EH (cell line): ENCODE measurements around the gene TMEM86B.
"Not testable (repeated sequence)": the region's sequence is repeated elsewhere in the genome, so short reads cannot be mapped to it uniquely, and the experiment has no call there.

Experiments used
- DNase-seq: peaks from one replicate; pipeline ENCODE4 v3.0.0-alpha.2; 2015; ENCODE audit warnings: low read depth

The TMEM86B gene

DNA sequence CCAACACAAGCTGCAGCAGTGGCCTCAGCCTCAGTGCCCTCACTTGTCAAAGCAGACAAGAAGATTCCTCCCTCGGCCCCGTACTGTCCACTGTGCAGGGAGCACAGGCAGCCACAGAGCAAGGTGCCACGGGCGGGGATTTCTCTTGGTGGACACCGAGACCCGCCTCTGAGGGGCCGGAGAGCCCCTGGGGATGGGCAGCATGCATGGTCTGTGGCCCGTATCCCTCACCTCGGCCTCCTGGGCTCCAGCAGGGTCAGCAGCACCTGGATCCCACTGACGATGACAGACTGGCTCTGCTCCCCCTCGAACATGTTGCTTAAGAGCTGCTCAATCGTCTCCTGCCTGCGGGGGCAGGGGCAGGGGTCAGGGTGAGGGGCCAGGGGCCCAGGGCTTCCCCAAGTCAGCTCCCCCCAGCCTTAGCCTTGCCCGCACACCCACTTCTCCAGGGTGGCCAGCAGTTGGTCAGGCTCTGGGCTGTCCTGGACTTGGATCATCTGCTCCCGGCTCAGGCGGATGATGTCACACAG, 13.4 kb upstream of the TMEM86B start:
- no peak for DNase-seq

GRCh38 chr19:55241143-55241934, 12.8 kb upstream of the TMEM86B start:
- DNase-seq = no peak

DNA sequence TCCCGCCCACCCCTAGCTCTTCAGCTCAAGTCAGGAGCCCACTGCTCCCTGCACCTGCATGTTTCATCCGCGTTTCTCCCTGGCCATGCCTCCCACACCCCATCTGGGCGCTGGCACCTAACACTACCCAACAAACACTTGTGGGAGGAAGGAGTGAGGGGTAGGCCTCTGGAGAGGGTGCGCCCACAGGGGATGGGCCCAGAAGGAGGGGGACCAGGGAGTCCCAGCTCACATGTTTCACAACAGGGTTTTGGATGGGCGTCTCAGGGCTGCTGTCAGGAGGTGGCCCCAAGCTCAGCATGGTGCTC, 12.1 kb upstream of the TMEM86B start:
- no peak for DNase-seq

DNA sequence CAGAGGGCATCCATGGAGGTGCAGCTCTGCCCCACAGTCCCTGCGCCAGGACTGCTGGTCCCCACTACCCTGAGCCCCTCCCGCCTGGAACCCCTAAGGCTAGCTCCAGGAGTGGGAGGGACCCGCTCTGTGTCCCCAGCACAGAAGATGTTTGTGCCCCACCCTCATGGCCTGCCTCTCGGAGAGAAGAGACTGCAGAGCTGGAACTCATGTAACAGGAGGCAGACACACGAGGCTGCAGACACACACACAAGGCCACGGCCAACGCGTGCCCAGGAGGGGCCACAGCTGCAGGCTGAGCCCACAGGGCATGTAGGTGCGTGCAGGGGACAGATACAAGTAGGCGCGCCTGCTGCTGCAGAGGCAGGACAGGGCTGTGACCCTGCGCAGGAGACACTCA, 10.4 kb upstream of the TMEM86B start:
- no peak for DNase-seq

GRCh38 chr19:55238030-55238429, 9.5 kb upstream of the TMEM86B start:
- DNase-seq = no peak

- no peak for DNase-seq
These were observed 4.4 kb upstream of the TMEM86B start for GRCh38 chr19:55232986-55233385.

GRCh38 chr19:55232286-55232602, 3.7 kb upstream of the TMEM86B start:
- no peak for DNase-seq

DNA sequence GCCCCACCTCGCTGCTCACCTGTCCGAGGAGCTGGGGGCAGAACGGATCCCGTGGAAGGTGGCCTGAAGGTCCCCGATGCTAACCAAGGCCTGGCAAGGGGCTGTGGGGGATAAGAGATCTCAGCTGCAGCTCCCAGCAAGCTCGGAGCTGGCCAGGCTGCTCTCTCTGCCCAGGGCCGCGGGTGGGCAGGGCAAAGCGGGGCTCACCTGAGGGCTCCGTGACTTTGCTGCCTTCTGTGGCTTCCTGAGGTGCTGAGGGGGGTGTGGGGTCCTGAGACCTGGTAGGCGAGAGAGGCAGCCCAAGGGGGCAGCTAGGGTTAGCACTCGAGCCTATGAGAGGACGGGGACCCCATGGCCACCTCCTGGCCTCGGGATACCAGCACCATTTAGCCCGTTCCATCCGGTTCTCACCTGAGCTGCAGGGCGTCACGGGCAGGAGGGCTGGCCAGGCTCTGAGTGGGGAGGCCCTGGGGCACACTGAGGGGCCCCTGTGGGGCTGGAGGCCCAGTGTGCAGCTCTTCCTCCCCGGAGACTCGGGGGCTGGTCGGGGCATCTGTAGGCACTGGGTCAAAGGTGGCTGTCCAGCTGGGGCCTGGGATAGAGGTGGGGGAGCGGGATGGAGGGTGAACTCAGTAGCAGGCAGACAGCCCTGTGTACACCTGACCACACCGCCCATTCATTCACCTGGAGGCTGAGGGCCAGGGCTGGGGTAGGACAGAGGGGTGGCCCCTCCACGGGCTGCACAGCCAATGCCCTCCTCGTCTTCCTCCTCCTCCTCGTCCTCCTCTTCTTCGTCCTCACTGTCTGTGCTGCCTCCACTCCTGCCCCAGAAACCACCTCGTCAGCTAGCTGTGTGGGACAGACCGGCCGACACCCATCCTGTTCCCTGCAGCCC, 3.1 kb upstream of the TMEM86B start:
- no peak for DNase-seq

DNA sequence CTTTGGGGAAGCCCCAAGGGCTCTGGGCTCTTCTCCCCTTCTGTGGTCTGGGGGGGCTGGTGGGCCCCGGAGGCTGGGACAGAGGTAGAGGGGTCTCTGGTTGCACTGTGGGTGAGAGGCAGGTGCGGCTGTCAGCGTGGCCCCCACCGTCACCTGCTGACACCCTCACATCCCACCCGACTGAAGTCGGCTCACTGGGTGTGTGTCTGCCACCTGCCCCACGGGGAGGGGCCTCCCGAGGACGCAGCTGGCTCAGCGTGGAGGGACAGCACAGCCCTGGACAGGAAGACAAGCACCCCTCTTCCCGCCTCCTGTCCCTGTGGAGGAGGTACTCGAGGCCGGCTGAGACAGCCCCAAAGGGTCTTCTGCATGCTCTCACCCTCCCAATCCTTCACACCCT, 2.2 kb upstream of the TMEM86B start:
- no peak for DNase-seq

GRCh38 chr19:55230329-55230728, 1.8 kb upstream of the TMEM86B start:
- no peak for DNase-seq

GRCh38 chr19:55229789-55230182, 1.2 kb upstream of the TMEM86B start:
- no peak for DNase-seq

DNA sequence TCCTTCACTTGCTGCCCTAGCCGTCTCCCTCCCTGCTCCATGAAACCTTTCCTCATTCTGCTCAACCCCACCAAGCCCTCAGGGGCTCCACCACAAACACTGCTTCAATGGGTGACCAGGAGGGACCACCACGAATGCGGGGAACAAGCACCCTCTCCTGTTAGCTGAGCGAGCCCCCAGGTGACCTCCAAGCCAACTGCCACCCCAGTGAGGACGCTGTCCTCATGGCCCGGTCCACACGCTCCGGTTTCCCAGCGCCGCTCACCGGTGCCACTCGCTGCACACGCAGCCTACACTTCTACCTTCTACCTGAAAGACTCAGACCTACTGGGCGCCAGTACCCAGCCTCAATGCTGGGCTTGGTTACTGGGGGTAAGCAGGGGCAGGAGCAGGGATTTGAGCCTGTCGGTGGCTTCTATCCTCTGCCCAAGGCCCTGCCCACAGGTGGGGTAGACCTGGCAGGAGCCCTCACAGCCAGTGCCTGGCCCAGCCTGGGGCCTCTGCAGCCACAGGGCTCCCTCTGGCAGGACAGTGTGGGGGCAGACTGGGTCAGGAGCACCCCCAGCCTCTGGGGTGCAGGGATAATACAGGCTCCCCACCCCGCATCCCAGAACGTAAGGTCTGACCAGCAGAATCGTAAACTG, 704 bp upstream of the TMEM86B start:
- DNase-seq = no peak

- no peak for DNase-seq
These were observed 560 bp downstream of the TMEM86B start for GRCh38 chr19:55228015-55228391.

DNA sequence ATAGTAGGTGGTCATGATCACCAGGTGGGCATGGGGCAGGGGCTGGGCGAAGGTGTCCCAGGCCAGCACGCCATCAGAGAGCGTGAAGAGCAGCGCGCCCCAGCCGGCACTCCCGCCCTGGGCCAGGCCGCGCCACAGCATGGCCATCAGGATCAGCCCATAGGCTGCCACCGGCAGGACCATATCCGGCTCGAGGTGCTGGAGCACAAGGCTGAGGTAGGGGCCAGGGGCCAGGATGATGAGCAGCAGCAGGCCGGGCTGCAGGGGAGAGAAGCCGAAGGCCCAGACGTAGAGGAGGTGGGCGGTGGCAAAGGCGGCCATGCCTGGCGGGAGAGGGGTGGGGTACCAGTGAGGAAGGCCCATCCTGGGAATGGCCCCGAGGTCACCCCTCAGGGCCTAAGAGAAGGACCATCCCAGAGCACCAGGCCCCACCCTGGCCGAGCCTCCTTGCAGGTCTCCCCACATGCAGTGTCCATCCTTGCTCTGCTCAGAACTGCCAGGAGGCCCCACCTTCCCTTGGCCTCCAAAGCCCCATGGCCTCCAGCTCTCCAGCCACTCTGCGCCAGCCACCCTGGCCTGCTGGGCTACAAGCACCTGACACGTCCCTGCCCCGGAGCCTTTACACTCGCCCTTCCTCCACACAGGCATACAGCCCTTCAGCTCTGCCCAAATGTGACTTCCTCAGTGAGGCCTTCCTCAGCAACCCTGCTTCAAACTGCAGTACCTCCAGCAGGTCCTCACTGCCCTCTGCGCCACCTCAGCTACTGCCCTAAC, 1.1 kb downstream of the TMEM86B start:
- DNase-seq = no peak

GRCh38 chr19:55226788-55227187, 1.8 kb downstream of the TMEM86B start:
- no peak for DNase-seq

DNA sequence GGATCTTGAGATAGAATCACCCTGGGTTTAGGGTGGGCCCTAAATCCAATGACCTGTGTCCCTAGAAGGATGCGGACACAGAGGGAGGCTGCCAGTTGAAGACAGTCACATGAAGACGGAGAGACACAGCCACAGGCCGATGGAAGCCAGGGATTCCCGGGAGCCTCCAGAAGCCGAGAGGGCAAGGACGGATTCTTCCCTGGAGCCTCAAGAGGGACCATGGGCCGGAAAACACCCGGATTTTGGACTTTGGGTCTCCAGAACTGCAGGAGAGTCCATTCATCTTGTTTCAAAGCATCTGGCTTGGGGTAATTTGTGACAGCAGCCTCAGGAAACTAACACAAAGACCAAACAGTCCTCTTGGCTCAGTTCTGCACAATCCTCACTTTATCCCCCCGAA, 2.3 kb downstream of the TMEM86B start:
- no peak for DNase-seq

- no peak for DNase-seq
These were observed 3.1 kb downstream of the TMEM86B start for GRCh38 chr19:55225415-55225958.

DNA sequence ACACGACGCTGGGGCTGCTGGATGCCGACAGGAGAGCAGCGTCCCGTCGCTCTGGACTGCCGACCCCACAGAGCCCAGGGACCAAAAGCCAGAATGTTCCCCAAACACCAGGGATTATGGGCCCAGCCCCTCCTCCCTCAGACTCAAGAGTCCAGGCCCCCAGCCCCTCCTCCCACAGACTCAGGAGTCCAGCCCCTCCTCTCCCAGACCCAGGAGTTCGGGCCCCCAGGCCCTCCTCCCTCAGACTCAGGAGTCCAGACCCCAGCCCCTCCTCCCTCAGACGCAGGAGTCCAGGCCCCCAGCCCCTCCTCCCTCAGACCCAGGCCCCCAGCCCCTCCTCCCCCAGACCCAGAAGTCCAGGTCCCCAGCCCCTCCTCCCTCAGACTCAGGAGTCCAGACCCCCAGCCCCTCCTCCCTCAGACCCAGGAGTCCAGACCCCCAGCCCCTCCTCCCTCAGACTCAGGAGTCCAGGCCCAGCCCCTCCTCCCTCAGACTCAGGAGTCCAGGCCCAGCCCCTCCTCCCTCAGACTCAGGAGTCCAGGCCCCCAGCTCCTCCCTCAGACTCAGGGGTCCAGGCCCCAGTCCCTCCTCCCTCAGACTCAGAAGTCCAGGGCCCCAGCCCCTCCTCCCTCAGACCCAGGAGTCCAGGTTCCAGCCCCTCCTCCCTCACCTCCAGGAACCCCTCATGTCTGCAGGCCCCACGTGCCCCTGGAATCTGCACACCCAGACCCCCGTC, 3.7 kb downstream of the TMEM86B start:
- DNase-seq = not testable (repeated sequence)

GRCh38 chr19:55224038-55224665, 4.4 kb downstream of the TMEM86B start:
- DNase-seq = no peak

GRCh38 chr19:55223291-55224037, 5.1 kb downstream of the TMEM86B start:
- DNase-seq = no peak
